K562 (cell line): Measurements from ENCODE around the gene SPTLC3. TPM values are rescaled to one million over a fixed set of nuclear protein-coding genes. Genes with fewer than 3 reads are reported as not detected.

Source experiments
- ATAC-seq: fragments of 200-7000 bp; cut with Tn5 transposase; 3 replicates; pipeline ENCODE4 v1.9.1; 2020; ENCODE audit warnings: moderate library complexity
- BruUV-seq: library from RNA; stranded (reverse); fragments of 400-500 nt; replicated peaks from 2 replicates; lab custom pipeline; 2021; lab: Mats Ljungman, UMichigan
- CTCF ChIA-PET: fragments of 300-600 bp; formaldehyde crosslinking; extraction: SDS; loops from one replicate; lab custom pipeline; 2021; ENCODE audit warnings: low intra/inter-chr PET ratio; lab: Yijun Ruan, JAX
- POLR2A ChIA-PET: fragments of 300-600, 350-650 bp; sonication (Branson Sonifier 250); formaldehyde crosslinking; extraction: SDS; loops from one replicate; lab custom pipeline; 2021; ENCODE audit warnings: antibody characterized with exemption, inconsistent platforms; lab: Yijun Ruan, JAX
- DNase-seq, 4 experiments: peaks; one replicate each; pipeline versions ENCODE4 v3.0.0 to v3.0.0-alpha.2; 2011 to 2018; ENCODE audit warnings: low spot score in 3 of 4, mixed read lengths in 3 of 4; ENCODE audit errors: extremely low read depth in 1 of 4
- FAIRE-seq: peaks from 2 replicates; lab custom pipeline; 2011; peaks lifted over from hg19 to GRCh38; lab: Jason Lieb, UNC
- H2AFZ ChIP-seq: 2 replicates; pipeline ENCODE4 v1.6.0; 2011; ENCODE audit warnings: low read depth, low read length, control low read depth, inconsistent platforms
- H3K27ac ChIP-seq: fragments of 200-600 bp; 3 replicates; pipeline ENCODE4 v1.8.0; 2011; ENCODE audit warnings: low read depth, mild to moderate bottlenecking, control low read depth, inconsistent platforms, low read length, moderate library complexity, mixed read lengths; ENCODE audit errors: extremely low read depth
- H3K27me3 ChIP-seq, 2 experiments: fragments of 300-600 bp in 1 of 2; 2 replicates in 1 of 2; 3 replicates in 1 of 2; pipeline versions ENCODE4 v1.6.0 to v1.8.0; 2011; ENCODE audit warnings: inconsistent platforms in 2 of 2, low read length in 2 of 2, mild to moderate bottlenecking in 1 of 2, mixed read lengths in 1 of 2, moderate library complexity in 1 of 2; ENCODE audit not compliant: control insufficient read depth in 2 of 2, insufficient read depth in 2 of 2
- H3K36me3 ChIP-seq: fragments of 300-600 bp; 3 replicates; pipeline ENCODE4 v1.8.0; 2011; ENCODE audit warnings: mild to moderate bottlenecking, low read length, inconsistent platforms; ENCODE audit not compliant: control insufficient read depth, insufficient read depth
- H3K4me1 ChIP-seq, 2 experiments: fragments of 200-600 bp in 1 of 2; replicated peaks in 1 of 2; 2 replicates in 1 of 2; 3 replicates in 1 of 2; pipeline versions ENCODE4 v1.5.1 to v1.8.0; 2011; ENCODE audit warnings: inconsistent platforms in 2 of 2, low read length in 2 of 2, mild to moderate bottlenecking in 1 of 2, mixed read lengths in 1 of 2, moderate library complexity in 1 of 2; ENCODE audit not compliant: control insufficient read depth in 2 of 2, insufficient read depth in 2 of 2
- H3K4me2 ChIP-seq: 2 replicates; pipeline ENCODE4 v1.6.1; 2011; ENCODE audit warnings: low read length, control low read depth, inconsistent platforms, mixed read lengths; ENCODE audit not compliant: insufficient read depth
- H3K4me3 ChIP-seq: fragments of 200-600 bp; sonication (generic), shearing (Covaris generic); 2 replicates; pipeline ENCODE4 v1.5.1; 2016; ENCODE audit warnings: control low read depth, inconsistent platforms
- H3K79me2 ChIP-seq: fragments of 200-600 bp; 3 replicates; pipeline ENCODE4 v1.8.0; 2011; ENCODE audit warnings: low read length, inconsistent platforms; ENCODE audit not compliant: control insufficient read depth, insufficient read depth
- H3K9ac ChIP-seq, 2 experiments: 2 replicates each; pipeline versions ENCODE4 v1.6.0 to v1.6.1; 2011; ENCODE audit warnings: low read depth in 2 of 2, low read length in 2 of 2, control low read depth in 1 of 2, inconsistent platforms in 1 of 2, mild to moderate bottlenecking in 1 of 2, mixed read lengths in 1 of 2; ENCODE audit not compliant: insufficient read depth in 1 of 2
- H3K9me1 ChIP-seq: one replicate; pipeline ENCODE4 v1.6.0; 2011; ENCODE audit warnings: inconsistent platforms, mild to moderate bottlenecking, low read length, moderate library complexity; ENCODE audit not compliant: control insufficient read depth, insufficient read depth
- H3K9me3 ChIP-seq: replicated peaks from 2 replicates; pipeline ENCODE4 v1.5.1; 2011; ENCODE audit warnings: low read depth, low read length, inconsistent platforms; ENCODE audit not compliant: control insufficient read depth, insufficient read depth
- H4K20me1 ChIP-seq: replicated peaks from 2 replicates; pipeline ENCODE4 v1.6.1; 2011; ENCODE audit warnings: low read length, inconsistent platforms, mixed read lengths; ENCODE audit not compliant: control insufficient read depth, insufficient read depth
- CTCFL ChIP-seq: IDR thresholded peaks from 2 replicates; pipeline ENCODE4 v1.6.1; 2011; ENCODE audit warnings: borderline replicate concordance, low read depth, mild to moderate bottlenecking, moderate library complexity, low read length; ENCODE audit not compliant: insufficient read depth, poor library complexity, severe bottlenecking
- SPI1 ChIP-seq: IDR thresholded peaks from 2 replicates; pipeline ENCODE4 v1.6.1; 2011; ENCODE audit warnings: low read depth, low read length, control low read depth, borderline replicate concordance
- ZNF707 ChIP-seq: fragments of 250-450 bp; sonication (Bioruptor Pico); conservative IDR thresholded peaks from 2 replicates; pipeline ENCODE4 v1.8.0; 2022; ENCODE audit warnings: inconsistent platforms, mild to moderate bottlenecking, moderate library complexity
- WGBS: fragments of 100-300 bp; shearing (Covaris generic); methylation state at CpG from one replicate; pipeline ENCODE4 v1.1.6; 2016; ENCODE audit warnings: low coverage, mixed read lengths; ENCODE audit not compliant: insufficient coverage; ENCODE audit errors: missing lambda C conversion rate; 5-methylcytosine and 5-hydroxymethylcytosine counted together
- in situ Hi-C: fragments of 300-500 bp; cut with MboI; formaldehyde crosslinking; loops from 4 replicates; pipeline ENCODE4 v1.15.0; 2018; ENCODE audit warnings: inconsistent platforms, mixed read lengths
- intact Hi-C: fragments of 100-400 bp; cut with micrococcal nuclease; formaldehyde crosslinking; loops from 2 replicates; pipeline ENCODE4 v1.14.2; 2022
- polyA plus RNA-seq, 8 experiments: library from polyadenylated mRNA; depleted of rRNA in 4 of 8; stranded (reverse) in 5 of 8; unstranded in 3 of 8; fragments of >200 nt; fragmentation: Nextera tagmentation in 2 of 8; fragmentation: Illumina TruSeq in 1 of 8; extraction: Ambion mirVana in 2 of 8; extraction: Trizol in 1 of 8; gene quantifications; 2 replicates each; pipeline versions ENCODE4 v1.2.1 to v1.2.3, GENCODE V29; 2011 to 2014; ENCODE audit warnings: inconsistent platforms in 1 of 8, missing spikeins in 1 of 8
- total RNA-seq, 7 experiments: library from RNA; depleted of rRNA in 6 of 7; stranded (reverse); fragments of >200 nt in 6 of 7; fragmentation: Illumina TruSeq in 2 of 7; extraction: Trizol in 2 of 7; gene quantifications; 2 replicates each; pipeline versions ENCODE4 v1.2.1 to v1.2.3, GENCODE V29; 2011 to 2021; ENCODE audit warnings: low replicate concordance in 1 of 7

SPTLC3 gene
- total and polyA plus RNA-seq, 9 of the 15 experiments (the other 6 are each of a cell fraction or from before 2014, with no cell fraction given): not detected

- in situ Hi-C loops: no loop called here
- H3K4me3 ChIP-seq: no peak overlapping the region
- BruUV-seq: no TSS peak
- no peak for DNase-seq
- CTCF ChIA-PET: no interaction called here
- H3K4me1 ChIP-seq: no peaks in the 10 kb centered on the region
- TF ChIP-seq SPI1 (peak; percentile 62), ZNF707 (CRISPR knock-in tag) (no peak), CTCFL (no peak)
- TF ChIP-seq, all 486 proteins: peak for 1
- no peaks in the 10 kb centered on the region for H3K27me3 ChIP-seq
- intact Hi-C loops: no loop called here
- no peak overlapping the region for H3K4me2 ChIP-seq
- no peak for FAIRE-seq
- no peaks in the 10 kb centered on the region for H3K9me3 ChIP-seq
- no peaks in the 10 kb centered on the region for H4K20me1 ChIP-seq
- H2AFZ ChIP-seq: no peak overlapping the region
- no peaks in the 10 kb centered on the region for H3K79me2 ChIP-seq
- H3K9me1 ChIP-seq: no peaks in the 10 kb centered on the region
- ATAC-seq: no peak
- no peak overlapping the region for H3K27ac ChIP-seq
- POLR2A ChIA-PET: no interaction called here
- H3K36me3 ChIP-seq: no peaks in the 10 kb centered on the region
- H3K9ac ChIP-seq: no peak overlapping the region
- 0% methylated on average over 6 of the region's 6 CpGs for WGBS
Observed at GRCh38 chr20:13009682-13010406, 1.1 kb downstream of the SPTLC3 start.
